K562 (cell line): ENCODE measurements around the gene CHN1. TPM values are rescaled to one million over a fixed set of nuclear protein-coding genes. Genes with fewer than 3 reads are reported as not detected.
A peak's percentile ranks its signal among the peaks of the same experiment; 100 is the strongest.

Experiments used
- ATAC-seq: fragments of 200-7000 bp; cut with Tn5 transposase; 3 replicates; pipeline ENCODE4 v1.9.1; 2020; ENCODE audit warnings: moderate library complexity
- BruUV-seq: library from RNA; stranded (reverse); fragments of 400-500 nt; replicated peaks from 2 replicates; lab custom pipeline; 2021; lab: Mats Ljungman, UMichigan
- CTCF ChIA-PET: fragments of 300-600 bp; formaldehyde crosslinking; extraction: SDS; loops from one replicate; lab custom pipeline; 2021; ENCODE audit warnings: low intra/inter-chr PET ratio; lab: Yijun Ruan, JAX
- POLR2A ChIA-PET: fragments of 300-600, 350-650 bp; sonication (Branson Sonifier 250); formaldehyde crosslinking; extraction: SDS; loops from one replicate; lab custom pipeline; 2021; ENCODE audit warnings: antibody characterized with exemption, inconsistent platforms; lab: Yijun Ruan, JAX
- DNase-seq, 4 experiments: peaks; one replicate each; pipeline versions ENCODE4 v3.0.0 to v3.0.0-alpha.2; 2011 to 2018; ENCODE audit warnings: low spot score in 3 of 4, mixed read lengths in 3 of 4; ENCODE audit errors: extremely low read depth in 1 of 4
- FAIRE-seq: peaks from 2 replicates; lab custom pipeline; 2011; peaks lifted over from hg19 to GRCh38; lab: Jason Lieb, UNC
- H2AFZ ChIP-seq: 2 replicates; pipeline ENCODE4 v1.6.0; 2011; ENCODE audit warnings: low read depth, low read length, control low read depth, inconsistent platforms
- H3K27ac ChIP-seq: fragments of 200-600 bp; 3 replicates; pipeline ENCODE4 v1.8.0; 2011; ENCODE audit warnings: low read depth, mild to moderate bottlenecking, control low read depth, inconsistent platforms, low read length, moderate library complexity, mixed read lengths; ENCODE audit errors: extremely low read depth
- H3K27me3 ChIP-seq, 2 experiments: fragments of 300-600 bp in 1 of 2; 2 replicates in 1 of 2; 3 replicates in 1 of 2; pipeline versions ENCODE4 v1.6.0 to v1.8.0; 2011; ENCODE audit warnings: inconsistent platforms in 2 of 2, low read length in 2 of 2, mild to moderate bottlenecking in 1 of 2, mixed read lengths in 1 of 2, moderate library complexity in 1 of 2; ENCODE audit not compliant: control insufficient read depth in 2 of 2, insufficient read depth in 2 of 2
- H3K36me3 ChIP-seq: fragments of 300-600 bp; 3 replicates; pipeline ENCODE4 v1.8.0; 2011; ENCODE audit warnings: mild to moderate bottlenecking, low read length, inconsistent platforms; ENCODE audit not compliant: control insufficient read depth, insufficient read depth
- H3K4me1 ChIP-seq, 2 experiments: fragments of 200-600 bp in 1 of 2; replicated peaks in 1 of 2; 2 replicates in 1 of 2; 3 replicates in 1 of 2; pipeline versions ENCODE4 v1.5.1 to v1.8.0; 2011; ENCODE audit warnings: inconsistent platforms in 2 of 2, low read length in 2 of 2, mild to moderate bottlenecking in 1 of 2, mixed read lengths in 1 of 2, moderate library complexity in 1 of 2; ENCODE audit not compliant: control insufficient read depth in 2 of 2, insufficient read depth in 2 of 2
- H3K4me2 ChIP-seq: 2 replicates; pipeline ENCODE4 v1.6.1; 2011; ENCODE audit warnings: low read length, control low read depth, inconsistent platforms, mixed read lengths; ENCODE audit not compliant: insufficient read depth
- H3K4me3 ChIP-seq: fragments of 200-600 bp; sonication (generic), shearing (Covaris generic); 2 replicates; pipeline ENCODE4 v1.5.1; 2016; ENCODE audit warnings: control low read depth, inconsistent platforms
- H3K79me2 ChIP-seq: fragments of 200-600 bp; 3 replicates; pipeline ENCODE4 v1.8.0; 2011; ENCODE audit warnings: low read length, inconsistent platforms; ENCODE audit not compliant: control insufficient read depth, insufficient read depth
- H3K9ac ChIP-seq, 2 experiments: 2 replicates each; pipeline versions ENCODE4 v1.6.0 to v1.6.1; 2011; ENCODE audit warnings: low read depth in 2 of 2, low read length in 2 of 2, control low read depth in 1 of 2, inconsistent platforms in 1 of 2, mild to moderate bottlenecking in 1 of 2, mixed read lengths in 1 of 2; ENCODE audit not compliant: insufficient read depth in 1 of 2
- H3K9me1 ChIP-seq: one replicate; pipeline ENCODE4 v1.6.0; 2011; ENCODE audit warnings: inconsistent platforms, mild to moderate bottlenecking, low read length, moderate library complexity; ENCODE audit not compliant: control insufficient read depth, insufficient read depth
- H3K9me3 ChIP-seq: replicated peaks from 2 replicates; pipeline ENCODE4 v1.5.1; 2011; ENCODE audit warnings: low read depth, low read length, inconsistent platforms; ENCODE audit not compliant: control insufficient read depth, insufficient read depth
- H4K20me1 ChIP-seq: replicated peaks from 2 replicates; pipeline ENCODE4 v1.6.1; 2011; ENCODE audit warnings: low read length, inconsistent platforms, mixed read lengths; ENCODE audit not compliant: control insufficient read depth, insufficient read depth
- BMI1 ChIP-seq: fragments of 150-350 bp; IDR thresholded peaks from 2 replicates; pipeline ENCODE4 v1.6.1; 2014; ENCODE audit warnings: low read length
- FOXA1 ChIP-seq: fragments of 450-650 bp; IDR thresholded peaks from 2 replicates; pipeline ENCODE4 v1.6.1; 2016; ENCODE audit warnings: mild to moderate bottlenecking, borderline replicate concordance
- KLF16 ChIP-seq: IDR thresholded peaks from 2 replicates; pipeline ENCODE4 v1.6.1; 2016; ENCODE audit warnings: antibody characterized with exemption
- THRAP3 ChIP-seq: fragments of 450-650 bp; IDR thresholded peaks from 2 replicates; pipeline ENCODE4 v1.6.1; 2016; ENCODE audit warnings: mild to moderate bottlenecking, inconsistent platforms, borderline replicate concordance
- WGBS: fragments of 100-300 bp; shearing (Covaris generic); methylation state at CpG from one replicate; pipeline ENCODE4 v1.1.6; 2016; ENCODE audit warnings: low coverage, mixed read lengths; ENCODE audit not compliant: insufficient coverage; ENCODE audit errors: missing lambda C conversion rate; 5-methylcytosine and 5-hydroxymethylcytosine counted together
- in situ Hi-C: fragments of 300-500 bp; cut with MboI; formaldehyde crosslinking; loops from 4 replicates; pipeline ENCODE4 v1.15.0; 2018; ENCODE audit warnings: inconsistent platforms, mixed read lengths
- intact Hi-C: fragments of 100-400 bp; cut with micrococcal nuclease; formaldehyde crosslinking; loops from 2 replicates; pipeline ENCODE4 v1.14.2; 2022
- polyA plus RNA-seq, 8 experiments: library from polyadenylated mRNA; depleted of rRNA in 4 of 8; stranded (reverse) in 5 of 8; unstranded in 3 of 8; fragments of >200 nt; fragmentation: Nextera tagmentation in 2 of 8; fragmentation: Illumina TruSeq in 1 of 8; extraction: Ambion mirVana in 2 of 8; extraction: Trizol in 1 of 8; gene quantifications; 2 replicates each; pipeline versions ENCODE4 v1.2.1 to v1.2.3, GENCODE V29; 2011 to 2014; ENCODE audit warnings: inconsistent platforms in 1 of 8, missing spikeins in 1 of 8
- total RNA-seq, 7 experiments: library from RNA; depleted of rRNA in 6 of 7; stranded (reverse); fragments of >200 nt in 6 of 7; fragmentation: Illumina TruSeq in 2 of 7; extraction: Trizol in 2 of 7; gene quantifications; 2 replicates each; pipeline versions ENCODE4 v1.2.1 to v1.2.3, GENCODE V29; 2011 to 2021; ENCODE audit warnings: low replicate concordance in 1 of 7
- TF ChIP-seq, protein P1 (sequence below): fragments of 450-650 bp; IDR thresholded peaks from 2 replicates; pipeline ENCODE4 v1.6.1; 2016; ENCODE audit warnings: antibody characterized with exemption
- TF ChIP-seq, protein P2 (sequence below): IDR thresholded peaks from 3 replicates; pipeline ENCODE4 v1.6.1; 2011; ENCODE audit warnings: borderline replicate concordance, mild to moderate bottlenecking; ENCODE audit not compliant: insufficient read length, insufficient read depth
- TF ChIP-seq, protein P3 (sequence below): sonication (generic); formaldehyde crosslinking; IDR thresholded peaks from 2 replicates; pipeline ENCODE4 v1.8.0; 2022; ENCODE audit warnings: mild to moderate bottlenecking, missing genetic modification reagents

CHN1 gene
- total and polyA plus RNA-seq, 9 of the 15 experiments (the other 6 are each of a cell fraction or from before 2014, with no cell fraction given), result 0.17 to 2.0 (median 0.87) TPM

DNA sequence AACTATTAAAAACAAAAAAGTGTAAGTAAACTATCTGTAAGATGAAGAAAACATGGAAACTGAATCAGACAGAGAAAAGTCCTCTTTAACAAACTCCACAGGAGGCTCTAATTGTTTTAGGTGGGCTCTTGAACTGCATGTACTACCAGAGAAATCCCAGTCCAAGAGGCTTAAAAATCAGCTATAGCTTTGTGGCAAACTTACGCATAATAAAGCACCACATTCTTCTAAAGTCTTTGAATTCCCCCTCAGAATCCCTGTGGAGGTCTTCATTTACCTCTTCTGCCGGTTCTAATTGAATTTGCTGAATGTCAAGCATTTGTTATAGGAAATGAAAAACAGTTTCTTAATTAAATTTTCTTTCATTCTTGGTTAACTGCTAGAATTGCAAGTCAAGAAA lies 40.8 kb downstream of the CHN1 start:
- Histone ChIP-seq H3K9ac (no peak overlapping the region), H3K27ac (no peak overlapping the region), H3K36me3 (no peaks in the 10 kb centered on the region), H2AFZ (no peak overlapping the region), H3K9me3 (no peaks in the 10 kb centered on the region), H3K9me1 (no peaks in the 10 kb centered on the region), H3K79me2 (no peaks in the 10 kb centered on the region), H3K27me3 (peaks cover 12 to 29% of the 10 kb centered on the region in 2 experiments; a peak in 3 of 5 replicates)
- CTCF ChIA-PET, result no interaction called here
- POLR2A ChIA-PET, result no interaction called here
- intact Hi-C loops, result no loop called here
- no TSS peak for BruUV-seq
- peak; percentile 48 for FAIRE-seq
- 0% methylated on average over 2 of the region's 2 CpGs for WGBS
- ATAC-seq, result no peak
- TF ChIP-seq THRAP3 (no peak), FOXA1 (no peak), BMI1 (0 out of 2 replicates have a peak, but pooled peaks have one; percentile 8), KLF16 (no peak)
- TF ChIP-seq, protein P1, sequence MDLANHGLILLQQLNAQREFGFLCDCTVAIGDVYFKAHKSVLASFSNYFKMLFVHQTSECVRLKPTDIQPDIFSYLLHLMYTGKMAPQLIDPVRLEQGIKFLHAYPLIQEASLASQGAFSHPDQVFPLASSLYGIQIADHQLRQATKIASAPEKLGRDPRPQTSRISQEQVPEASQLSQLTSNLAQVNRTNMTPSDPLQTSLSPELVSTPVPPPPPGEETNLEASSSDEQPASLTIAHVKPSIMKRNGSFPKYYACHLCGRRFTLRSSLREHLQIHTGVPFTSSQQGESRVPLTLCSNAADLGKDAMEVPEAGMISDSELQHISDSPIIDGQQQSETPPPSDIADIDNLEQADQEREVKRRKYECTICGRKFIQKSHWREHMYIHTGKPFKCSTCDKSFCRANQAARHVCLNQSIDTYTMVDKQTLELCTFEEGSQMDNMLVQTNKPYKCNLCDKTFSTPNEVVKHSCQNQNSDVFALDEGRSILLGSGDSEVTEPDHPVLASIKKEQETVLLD, result no peak
- TF ChIP-seq, protein P2, sequence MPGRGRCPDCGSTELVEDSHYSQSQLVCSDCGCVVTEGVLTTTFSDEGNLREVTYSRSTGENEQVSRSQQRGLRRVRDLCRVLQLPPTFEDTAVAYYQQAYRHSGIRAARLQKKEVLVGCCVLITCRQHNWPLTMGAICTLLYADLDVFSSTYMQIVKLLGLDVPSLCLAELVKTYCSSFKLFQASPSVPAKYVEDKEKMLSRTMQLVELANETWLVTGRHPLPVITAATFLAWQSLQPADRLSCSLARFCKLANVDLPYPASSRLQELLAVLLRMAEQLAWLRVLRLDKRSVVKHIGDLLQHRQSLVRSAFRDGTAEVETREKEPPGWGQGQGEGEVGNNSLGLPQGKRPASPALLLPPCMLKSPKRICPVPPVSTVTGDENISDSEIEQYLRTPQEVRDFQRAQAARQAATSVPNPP, result no peak
- TF ChIP-seq, protein P3, sequence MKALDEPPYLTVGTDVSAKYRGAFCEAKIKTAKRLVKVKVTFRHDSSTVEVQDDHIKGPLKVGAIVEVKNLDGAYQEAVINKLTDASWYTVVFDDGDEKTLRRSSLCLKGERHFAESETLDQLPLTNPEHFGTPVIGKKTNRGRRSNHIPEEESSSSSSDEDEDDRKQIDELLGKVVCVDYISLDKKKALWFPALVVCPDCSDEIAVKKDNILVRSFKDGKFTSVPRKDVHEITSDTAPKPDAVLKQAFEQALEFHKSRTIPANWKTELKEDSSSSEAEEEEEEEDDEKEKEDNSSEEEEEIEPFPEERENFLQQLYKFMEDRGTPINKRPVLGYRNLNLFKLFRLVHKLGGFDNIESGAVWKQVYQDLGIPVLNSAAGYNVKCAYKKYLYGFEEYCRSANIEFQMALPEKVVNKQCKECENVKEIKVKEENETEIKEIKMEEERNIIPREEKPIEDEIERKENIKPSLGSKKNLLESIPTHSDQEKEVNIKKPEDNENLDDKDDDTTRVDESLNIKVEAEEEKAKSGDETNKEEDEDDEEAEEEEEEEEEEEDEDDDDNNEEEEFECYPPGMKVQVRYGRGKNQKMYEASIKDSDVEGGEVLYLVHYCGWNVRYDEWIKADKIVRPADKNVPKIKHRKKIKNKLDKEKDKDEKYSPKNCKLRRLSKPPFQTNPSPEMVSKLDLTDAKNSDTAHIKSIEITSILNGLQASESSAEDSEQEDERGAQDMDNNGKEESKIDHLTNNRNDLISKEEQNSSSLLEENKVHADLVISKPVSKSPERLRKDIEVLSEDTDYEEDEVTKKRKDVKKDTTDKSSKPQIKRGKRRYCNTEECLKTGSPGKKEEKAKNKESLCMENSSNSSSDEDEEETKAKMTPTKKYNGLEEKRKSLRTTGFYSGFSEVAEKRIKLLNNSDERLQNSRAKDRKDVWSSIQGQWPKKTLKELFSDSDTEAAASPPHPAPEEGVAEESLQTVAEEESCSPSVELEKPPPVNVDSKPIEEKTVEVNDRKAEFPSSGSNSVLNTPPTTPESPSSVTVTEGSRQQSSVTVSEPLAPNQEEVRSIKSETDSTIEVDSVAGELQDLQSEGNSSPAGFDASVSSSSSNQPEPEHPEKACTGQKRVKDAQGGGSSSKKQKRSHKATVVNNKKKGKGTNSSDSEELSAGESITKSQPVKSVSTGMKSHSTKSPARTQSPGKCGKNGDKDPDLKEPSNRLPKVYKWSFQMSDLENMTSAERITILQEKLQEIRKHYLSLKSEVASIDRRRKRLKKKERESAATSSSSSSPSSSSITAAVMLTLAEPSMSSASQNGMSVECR (CRISPR knock-in tag), result no peak
- TF ChIP-seq, all 486 proteins: peak for 1
- Histone ChIP-seq H3K4me1 (no peaks in the 10 kb centered on the region), H3K4me2 (no peak overlapping the region), H3K4me3 (no peak overlapping the region), H4K20me1 (no peaks in the 10 kb centered on the region)
- in situ Hi-C loops, result no loop called here
- no peak for DNase-seq
